PFSK-1 (cell line): ENCODE data around the gene KIAA1143.
A peak's percentile ranks its signal among the peaks of the same experiment; 100 is the strongest.

Experiments
- FOXP2 ChIP-seq: optimal IDR thresholded peaks from 2 replicates; pipeline ENCODE3; 2011; ENCODE audit warnings: borderline replicate concordance, control low read depth, inconsistent platforms; ENCODE audit not compliant: insufficient read depth; ENCODE audit errors: extremely low read length, extremely low read depth
- POLR2AphosphoS5 ChIP-seq: IDR thresholded peaks from 2 replicates; pipeline ENCODE4 v1.6.1; 2012; ENCODE audit warnings: low read depth, mild to moderate bottlenecking, control low read depth, low read length, moderate library complexity
- REST ChIP-seq, 2 experiments: IDR thresholded peaks; 2 replicates each; pipeline versions ENCODE4 v1.6.1 to v1.8.0; 2011 to 2012; ENCODE audit warnings: low read depth in 2 of 2, low read length in 2 of 2, control low read depth in 1 of 2, inconsistent platforms in 1 of 2, mild to moderate bottlenecking in 1 of 2, moderate library complexity in 1 of 2; ENCODE audit not compliant: insufficient read depth in 1 of 2
- SIN3A ChIP-seq: IDR thresholded peaks from 2 replicates; pipeline ENCODE4 v1.6.1; 2012; ENCODE audit warnings: mild to moderate bottlenecking, low read length, moderate library complexity, borderline replicate concordance; ENCODE audit not compliant: insufficient read depth
- TAF1 ChIP-seq: IDR thresholded peaks from 2 replicates; pipeline ENCODE4 v1.6.1; 2012; ENCODE audit warnings: low read length, control low read depth, borderline replicate concordance; ENCODE audit not compliant: insufficient read depth

KIAA1143 gene

GRCh38 chr3:44762690-44763089 lies 1.3 kb upstream of the KIAA1143 start:
- TF ChIP-seq TAF1 (no peak), REST (IDR thresholded peaks at IDR 0.05; ENCODE audit: insufficient read depth in 1 of 2, low read depth in 2 of 2, low read length in 2 of 2) (no peak), FOXP2 (no peak), POLR2AphosphoS5 (no peak), SIN3A (no peak)

GRCh38 chr3:44762170-44762677 lies 805 bp upstream of the KIAA1143 start:
- no peak for TF ChIP-seq SIN3A
- TF ChIP-seq POLR2AphosphoS5, result no peak
- no peak for TF ChIP-seq TAF1
- TF ChIP-seq REST (IDR thresholded peaks at IDR 0.05; ENCODE audit: insufficient read depth in 1 of 2, low read depth in 2 of 2, low read length in 2 of 2), result no peak
- TF ChIP-seq FOXP2, result no peak

- TF ChIP-seq FOXP2 (no peak), POLR2AphosphoS5 (no peak), SIN3A (no peak), REST (IDR thresholded peaks at IDR 0.05; ENCODE audit: insufficient read depth in 1 of 2, low read depth in 2 of 2, low read length in 2 of 2) (no peak), TAF1 (no peak)
Observed at GRCh38 chr3:44761101-44761423, 357 bp downstream of the KIAA1143 start.

GRCh38 chr3:44734646-44735168 lies 26.7 kb downstream of the KIAA1143 start:
- no peak for TF ChIP-seq SIN3A
- TF ChIP-seq TAF1, result no peak
- no peak for TF ChIP-seq POLR2AphosphoS5
- TF ChIP-seq REST (IDR thresholded peaks at IDR 0.05; ENCODE audit: insufficient read depth in 1 of 2, low read depth in 2 of 2, low read length in 2 of 2), result no peak
- TF ChIP-seq FOXP2, result no peak

GRCh38 chr3:44729384-44729910 lies 32.0 kb downstream of the KIAA1143 start, which contains the start of gene ZNF501:
Gene ZNF501 (plus strand): TSS chr3:44729635. CDS start chr3:44734422, 4,787 bp downstream.
- 0 out of 2 replicates have a peak, but pooled peaks have one; percentile 27 for TF ChIP-seq POLR2AphosphoS5
- TF ChIP-seq REST (IDR thresholded peaks at IDR 0.05; ENCODE audit: insufficient read depth in 1 of 2, low read depth in 2 of 2, low read length in 2 of 2), result peak in 1 of 2 experiments; percentile 16; a peak in 1 of 4 replicates
- no peak for TF ChIP-seq TAF1
- TF ChIP-seq SIN3A, result no peak
- TF ChIP-seq FOXP2, result peak; percentile 61
